GM13977 (cell line): Measurements from ENCODE around the gene TMEM205.
"Not testable (repeated sequence)": the region's sequence is repeated elsewhere in the genome, so short reads cannot be mapped to it uniquely, and the experiment has no call there.

Experiments
- DNase-seq: peaks from one replicate; pipeline ENCODE4 v3.0.0; 2012; ENCODE audit warnings: low spot score
- CTCF ChIP-seq: IDR thresholded peaks from 2 replicates; pipeline ENCODE4 v1.5.1; 2012; ENCODE audit warnings: mild to moderate bottlenecking, control low read depth; ENCODE audit not compliant: insufficient read depth; ENCODE audit errors: extremely low read depth, missing control alignments
- in situ Hi-C: fragments of 300-500 bp; cut with MboI; formaldehyde crosslinking; loops from one replicate; pipeline ENCODE4 v1.12.0; 2022; ENCODE audit warnings: low sequenced_read_pairs, low pct_unique_long_range_greater_than_20kb, mixed read lengths, inconsistent platforms; ENCODE audit not compliant: unreplicated experiment

The TMEM205 gene

GRCh38 chr19:11355160-11356073, 9.3 kb upstream of the TMEM205 start, which contains the start of gene PLPPR2:
TSS of gene PLPPR2 (plus strand) at chr19:11355432. CDS start at chr19:11357674, 2,242 bp downstream.
- in situ Hi-C loops = no loop called here
- no peak for TF ChIP-seq CTCF
- DNase-seq = peak; percentile 93

GRCh38 chr19:11354102-11354501, 8.0 kb upstream of the TMEM205 start:
- in situ Hi-C loops, DNase-seq: not testable (repeated sequence)

DNA sequence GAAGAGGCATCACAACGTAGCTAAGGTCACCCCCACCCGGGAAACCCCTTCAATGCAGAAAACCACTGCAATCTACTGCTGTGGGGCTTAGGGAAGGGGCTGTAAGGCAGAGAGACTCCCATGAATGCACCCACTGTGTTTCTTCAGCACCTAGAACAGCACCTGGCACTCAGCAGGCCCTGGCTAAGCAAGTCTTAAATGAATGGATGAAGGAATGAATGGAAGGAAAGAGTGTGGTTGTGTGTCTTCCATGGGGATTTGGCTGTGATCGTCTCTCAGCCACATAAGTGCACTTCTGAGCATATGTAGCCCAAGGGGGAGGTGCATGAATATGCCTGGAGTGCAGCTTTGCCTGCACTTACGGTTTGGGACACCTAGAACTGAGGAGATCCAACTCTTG, 3.1 kb upstream of the TMEM205 start:
- no peak for TF ChIP-seq CTCF
- no peak for DNase-seq
- in situ Hi-C loops = no loop called here

DNA sequence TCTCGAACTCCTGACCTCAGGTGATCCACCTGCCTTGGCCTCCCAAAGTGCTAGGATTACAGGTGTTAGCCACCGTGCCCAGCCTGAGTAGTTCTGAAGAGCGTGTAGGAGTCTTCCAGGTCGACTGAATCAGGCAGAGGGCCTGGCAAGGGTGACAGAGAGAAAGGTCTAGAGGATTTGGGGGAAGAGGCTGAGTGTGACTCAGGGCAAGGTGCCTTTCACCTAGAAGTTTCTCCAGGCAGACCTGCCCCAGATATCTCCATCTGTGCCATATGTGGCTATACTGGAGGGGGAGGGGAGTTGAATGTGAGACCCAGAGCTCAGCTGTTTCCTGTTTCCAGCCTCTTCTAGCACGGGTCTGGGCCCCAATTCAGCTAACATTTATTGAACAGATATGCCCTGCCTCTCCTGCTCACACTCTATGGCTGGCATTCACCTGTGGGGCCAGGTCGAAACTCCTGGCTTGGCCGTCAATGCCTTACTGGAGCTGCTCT, 1.5 kb upstream of the TMEM205 start:
- DNase-seq = no peak
- in situ Hi-C loops = no loop called here
- TF ChIP-seq CTCF = no peak

GRCh38 chr19:11345122-11345803, 805 bp downstream of the TMEM205 start:
- in situ Hi-C loops = no loop called here
- DNase-seq = no peak

GRCh38 chr19:11342429-11342828, 3.6 kb downstream of the TMEM205 start:
- in situ Hi-C loops = no loop called here
- no peak for TF ChIP-seq CTCF
- no peak for DNase-seq

More at GRCh38 chr19:11345122-11345803, 805 bp downstream of the TMEM205 start:
- no peak for TF ChIP-seq CTCF

DNA sequence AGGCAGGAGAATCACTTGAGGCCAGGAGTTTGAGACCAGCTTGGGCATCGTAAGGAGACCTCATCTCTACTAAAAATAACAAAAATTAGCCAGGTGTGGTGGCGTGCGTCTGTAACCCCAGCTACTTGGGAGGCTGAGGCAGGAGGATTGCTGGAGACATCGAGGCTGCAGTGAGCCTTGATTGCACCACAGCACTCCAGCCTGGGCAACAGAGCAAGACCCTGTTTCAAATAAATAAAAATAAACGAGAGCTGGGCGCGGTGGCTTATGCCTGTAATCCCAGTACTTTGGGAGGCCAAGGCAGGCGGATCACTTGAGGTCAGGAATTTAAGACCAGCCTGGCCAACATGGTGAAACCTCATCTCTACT, 6.0 kb downstream of the TMEM205 start:
- in situ Hi-C loops, DNase-seq: not testable (repeated sequence)
